Measurements from ENCODE around the gene VSIG8.
"Not testable (repeated sequence)": the region's sequence is repeated elsewhere in the genome, so short reads cannot be mapped to it uniquely, and the experiment has no call there.

VSIG8 gene

DNA sequence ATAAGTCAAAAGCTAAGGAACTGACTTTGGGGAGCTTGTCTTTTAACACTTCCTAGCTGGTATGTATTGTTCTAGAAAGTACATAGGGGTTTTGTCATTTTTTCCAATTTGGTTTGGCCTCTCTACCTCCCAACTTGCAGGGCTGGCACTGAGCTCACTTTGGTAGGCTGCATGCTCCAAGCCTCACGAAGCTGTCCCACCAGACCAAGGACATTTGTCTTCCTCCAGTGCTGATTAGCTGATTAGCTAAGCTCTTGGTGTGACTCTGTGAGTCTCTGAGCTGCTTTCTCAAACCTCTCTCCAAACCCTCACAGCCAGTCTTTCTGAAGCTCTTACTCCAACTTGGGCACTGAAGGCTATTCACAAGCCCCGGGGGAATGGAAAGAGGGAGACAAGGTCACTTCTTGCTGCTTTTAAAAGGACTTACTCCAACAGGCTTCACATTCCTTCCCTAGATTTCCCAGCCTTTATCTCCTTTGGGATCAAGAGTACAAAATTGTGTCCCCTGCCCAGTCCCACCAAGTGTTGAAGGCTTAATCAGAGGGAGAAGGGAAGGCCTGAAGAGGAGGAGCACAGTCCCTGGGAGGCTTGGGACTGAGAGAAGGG, 38.4 kb upstream of the VSIG8 start:
- no peak overlapping the region for H3K4me3 ChIP-seq (ENCODE audit: low read depth, low read length)
- DNase-seq (ENCODE audit: low read depth, low spot score): no peak
- TF ChIP-seq, protein P1, sequence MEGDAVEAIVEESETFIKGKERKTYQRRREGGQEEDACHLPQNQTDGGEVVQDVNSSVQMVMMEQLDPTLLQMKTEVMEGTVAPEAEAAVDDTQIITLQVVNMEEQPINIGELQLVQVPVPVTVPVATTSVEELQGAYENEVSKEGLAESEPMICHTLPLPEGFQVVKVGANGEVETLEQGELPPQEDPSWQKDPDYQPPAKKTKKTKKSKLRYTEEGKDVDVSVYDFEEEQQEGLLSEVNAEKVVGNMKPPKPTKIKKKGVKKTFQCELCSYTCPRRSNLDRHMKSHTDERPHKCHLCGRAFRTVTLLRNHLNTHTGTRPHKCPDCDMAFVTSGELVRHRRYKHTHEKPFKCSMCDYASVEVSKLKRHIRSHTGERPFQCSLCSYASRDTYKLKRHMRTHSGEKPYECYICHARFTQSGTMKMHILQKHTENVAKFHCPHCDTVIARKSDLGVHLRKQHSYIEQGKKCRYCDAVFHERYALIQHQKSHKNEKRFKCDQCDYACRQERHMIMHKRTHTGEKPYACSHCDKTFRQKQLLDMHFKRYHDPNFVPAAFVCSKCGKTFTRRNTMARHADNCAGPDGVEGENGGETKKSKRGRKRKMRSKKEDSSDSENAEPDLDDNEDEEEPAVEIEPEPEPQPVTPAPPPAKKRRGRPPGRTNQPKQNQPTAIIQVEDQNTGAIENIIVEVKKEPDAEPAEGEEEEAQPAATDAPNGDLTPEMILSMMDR (IDR thresholded peaks at IDR 0.05; ENCODE audit: low read depth, low read length): no peak
- in situ Hi-C loops (cut with HindIII; ENCODE audit: low sequenced_read_pairs): no loop called here

DNA sequence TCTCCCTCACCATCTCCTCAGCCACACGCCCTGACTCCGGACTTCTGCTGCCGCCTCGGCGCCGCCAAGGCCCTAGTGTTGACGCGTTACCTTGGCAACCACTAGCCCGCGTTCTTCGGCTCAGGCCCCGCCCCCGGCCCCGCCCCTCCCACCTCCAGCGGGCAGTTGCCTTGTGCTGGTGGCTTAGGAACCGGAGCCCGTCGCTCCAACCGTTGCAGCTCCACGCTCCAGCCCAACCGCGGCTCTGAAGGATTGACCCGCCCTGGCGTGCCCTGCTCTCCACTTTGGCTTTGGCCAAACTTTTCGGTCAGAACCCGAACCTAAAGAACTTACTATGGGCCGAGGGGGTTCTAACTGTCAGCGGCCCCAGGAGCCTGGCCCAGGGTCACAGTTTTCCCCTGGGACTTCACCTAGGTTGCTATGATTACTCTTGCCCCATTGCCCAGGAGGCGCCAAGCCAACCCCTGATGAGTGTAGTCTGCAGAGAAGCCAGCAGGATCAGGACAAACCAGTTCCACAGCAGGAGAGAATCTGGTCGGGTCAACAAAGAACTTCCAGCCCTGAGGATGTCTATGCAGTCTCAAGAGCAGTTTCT, 37.7 kb upstream of the VSIG8 start, which contains the start of gene CFAP45:
Gene CFAP45 (minus strand): TSS at position 80 of the 595 bp plus-strand sequence. CDS start 67 bp downstream, at position 13.
- no peak within 1 kb of the TSS for H3K4me3 ChIP-seq (ENCODE audit: low read depth, low read length)
- in situ Hi-C loops (cut with HindIII; ENCODE audit: low sequenced_read_pairs): no loop called here
- DNase-seq (ENCODE audit: low read depth, low spot score): peak; percentile 86
- TF ChIP-seq, protein P1 (IDR thresholded peaks at IDR 0.05; ENCODE audit: low read depth, low read length): no peak

DNA sequence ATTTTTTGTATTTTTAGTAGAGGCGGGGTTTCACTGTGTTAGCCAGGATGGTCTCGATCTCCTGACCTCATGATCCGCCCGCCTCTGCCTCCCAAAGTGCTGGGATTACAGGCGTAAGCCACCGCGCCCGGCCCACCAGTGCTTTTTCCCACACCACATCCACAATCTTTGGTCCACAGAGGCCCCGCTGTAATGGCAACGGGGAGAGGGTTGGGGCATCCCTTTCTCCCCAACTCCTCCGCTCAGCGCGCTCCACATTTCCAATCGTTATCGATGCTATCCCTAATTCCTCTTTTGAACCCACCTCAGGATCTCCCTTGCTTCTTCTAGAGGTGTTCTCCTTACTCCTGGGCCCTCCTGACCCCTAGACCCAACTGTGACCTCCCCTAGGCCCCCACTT, 37.2 kb upstream of the VSIG8 start:
- DNase-seq (ENCODE audit: low read depth, low spot score); H3K4me3 ChIP-seq (ENCODE audit: low read depth, low read length): not testable (repeated sequence)
- in situ Hi-C loops (cut with HindIII; ENCODE audit: low sequenced_read_pairs): loop anchor here (25.0 kb wide), 1 partner anchor 112 kb away; the partner anchor contains the start of gene DUSP23

DNA sequence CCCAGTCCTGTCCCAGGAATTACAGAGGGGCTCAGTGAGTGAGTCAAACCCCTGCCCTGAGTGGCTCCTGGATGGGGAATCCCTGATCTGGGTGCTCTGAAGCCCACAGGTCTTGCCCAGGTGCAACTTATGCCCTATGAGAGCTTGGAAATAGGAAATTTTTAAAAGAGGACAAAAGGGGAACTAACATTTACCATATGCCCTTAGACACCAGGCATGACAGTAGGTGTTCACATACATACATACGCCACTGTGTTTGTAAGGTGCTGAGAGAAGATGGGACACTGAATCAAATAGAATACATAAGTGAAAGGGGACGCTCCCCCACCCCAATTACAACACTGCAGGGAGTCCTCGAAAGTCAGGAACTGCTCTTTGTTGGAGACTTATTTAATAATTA, 36.1 kb upstream of the VSIG8 start:
- in situ Hi-C loops (cut with HindIII; ENCODE audit: low sequenced_read_pairs): loop anchor here (25.0 kb wide), 1 partner anchor 111 kb away; the partner anchor contains the start of gene DUSP23
- H3K4me3 ChIP-seq (ENCODE audit: low read depth, low read length): no peak overlapping the region
- DNase-seq (ENCODE audit: low read depth, low spot score): no peak
- TF ChIP-seq, protein P1 (IDR thresholded peaks at IDR 0.05; ENCODE audit: low read depth, low read length): no peak

DNA sequence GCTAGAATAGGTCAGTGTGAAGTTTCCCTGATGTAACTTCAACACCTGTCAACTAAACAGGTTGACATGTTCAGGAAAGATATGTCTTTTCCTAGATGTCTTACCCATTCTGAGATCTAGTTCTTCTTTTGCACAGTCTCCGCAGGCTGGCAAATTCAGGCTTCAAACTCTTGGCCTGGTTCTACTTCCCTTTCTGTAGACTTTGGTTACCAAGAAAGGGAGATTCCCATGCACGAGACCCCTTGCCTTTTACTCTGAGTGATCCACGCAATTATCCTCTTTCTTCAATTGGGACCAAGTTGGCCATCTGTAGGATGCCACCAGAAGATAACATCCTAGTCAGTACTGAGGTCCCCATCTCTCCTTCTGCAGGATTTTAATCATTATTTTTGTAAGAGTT, 35.5 kb upstream of the VSIG8 start:
- TF ChIP-seq, protein P1 (IDR thresholded peaks at IDR 0.05; ENCODE audit: low read depth, low read length): no peak
- DNase-seq (ENCODE audit: low read depth, low spot score): no peak
- no peak overlapping the region for H3K4me3 ChIP-seq (ENCODE audit: low read depth, low read length)
- in situ Hi-C loops (cut with HindIII; ENCODE audit: low sequenced_read_pairs): loop anchor here (25.0 kb wide), 1 partner anchor 111 kb away; the partner anchor contains the start of gene DUSP23

DNA sequence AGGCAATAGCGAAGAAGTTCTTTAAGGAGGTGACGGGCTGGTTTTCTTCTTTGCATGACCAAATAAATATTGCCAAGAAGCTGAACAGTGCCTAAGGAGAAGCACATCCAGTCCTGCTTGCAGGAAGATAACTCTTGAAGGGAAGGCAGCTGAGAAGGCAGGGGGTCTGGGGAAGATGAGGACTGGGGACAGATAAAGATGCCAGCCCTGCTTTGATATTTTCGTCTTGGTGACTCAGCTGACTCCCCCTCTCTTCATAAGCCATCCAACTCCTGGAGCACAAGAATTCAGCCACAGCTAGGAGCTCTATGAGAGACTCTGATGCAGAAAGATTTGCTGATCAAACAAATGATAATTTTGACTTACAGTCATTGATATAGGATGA, 34.1 kb upstream of the VSIG8 start:
- no peak for DNase-seq (ENCODE audit: low read depth, low spot score)
- in situ Hi-C loops (cut with HindIII; ENCODE audit: low sequenced_read_pairs): loop anchor here (25.0 kb wide), 1 partner anchor 109 kb away; the partner anchor contains the start of gene DUSP23
- no peak overlapping the region for H3K4me3 ChIP-seq (ENCODE audit: low read depth, low read length)
- TF ChIP-seq, protein P1 (IDR thresholded peaks at IDR 0.05; ENCODE audit: low read depth, low read length): no peak

All from astrocyte of the spinal cord (primary cell).